GM12878 (cell line): ENCODE measurements around the gene SP3. TPM values are rescaled to one million over a fixed set of nuclear protein-coding genes. Genes with fewer than 3 reads are reported as not detected.

Source experiments
- ATAC-seq: fragments of 200-7000 bp; cut with Tn5 transposase; 3 replicates; pipeline ENCODE4 v1.9.1; 2020; ENCODE audit warnings: mild to moderate bottlenecking, moderate library complexity
- BruUV-seq: library from RNA; stranded (reverse); fragments of 400-500 nt; replicated peaks from 2 replicates; lab custom pipeline; 2021; lab: Mats Ljungman, UMichigan
- CTCF ChIA-PET: fragments of 300-600 bp; sonication (Branson Sonifier 250); formaldehyde crosslinking; extraction: SDS; loops from one replicate; lab custom pipeline; 2021; ENCODE audit warnings: inconsistent platforms; lab: Yijun Ruan, JAX
- POLR2A ChIA-PET: fragments of 350-600 bp; formaldehyde crosslinking; extraction: SDS; loops from one replicate; lab custom pipeline; 2021; ENCODE audit warnings: inconsistent platforms; lab: Charles Lee
- RAD21 ChIA-PET: fragments of 300-600 bp; sonication (Branson Sonifier 250); formaldehyde crosslinking; loops from one replicate; lab custom pipeline; 2023; ENCODE audit warnings: antibody characterized with exemption; ENCODE audit not compliant: unreplicated experiment; lab: Charles Lee
- SMC1A ChIA-PET: fragments of 300-600 bp; sonication (Branson Sonifier 250); formaldehyde crosslinking; loops from one replicate; lab custom pipeline; 2023; ENCODE audit not compliant: unreplicated experiment, uncharacterized antibody; lab: Charles Lee
- DNase-seq: peaks from one replicate; pipeline ENCODE4 v3.0.0-alpha.2; 2011; ENCODE audit warnings: low read depth, low spot score
- FAIRE-seq: peaks from 3 replicates; lab custom pipeline; 2011; peaks lifted over from hg19 to GRCh38; lab: Jason Lieb, UNC
- H2AFZ ChIP-seq: 2 replicates; pipeline ENCODE4 v1.6.0; 2011; ENCODE audit warnings: low read depth, low read length, control low read depth; ENCODE audit not compliant: control insufficient read depth
- H3K27ac ChIP-seq: 2 replicates; pipeline ENCODE4 v1.5.1; 2011; ENCODE audit warnings: control low read depth; ENCODE audit not compliant: control insufficient read depth, insufficient read depth
- H3K27me3 ChIP-seq, 2 experiments: replicated peaks in 1 of 2; 2 replicates each; pipeline versions ENCODE4 v1.6.0 to v1.6.1; 2011; ENCODE audit warnings: low read length in 1 of 2; ENCODE audit not compliant: control insufficient read depth in 2 of 2, insufficient read depth in 2 of 2
- H3K36me3 ChIP-seq, 2 experiments: 2 replicates each; pipeline ENCODE4 v1.5.1; 2011; ENCODE audit warnings: low read length in 1 of 2; ENCODE audit not compliant: control insufficient read depth in 2 of 2, insufficient read depth in 2 of 2
- H3K4me1 ChIP-seq: 2 replicates; pipeline ENCODE4 v1.6.1; 2011; ENCODE audit warnings: mild to moderate bottlenecking, low read length, moderate library complexity, mixed read lengths; ENCODE audit not compliant: control insufficient read depth, insufficient read depth
- H3K4me2 ChIP-seq: 2 replicates; pipeline ENCODE4 v1.6.0; 2011; ENCODE audit warnings: control low read depth; ENCODE audit not compliant: control insufficient read depth, insufficient read depth
- H3K4me3 ChIP-seq: fragments of 200-600 bp; sonication (generic); 2 replicates; pipeline ENCODE4 v1.5.1; 2016
- H3K79me2 ChIP-seq: 2 replicates; pipeline ENCODE4 v1.6.0; 2011; ENCODE audit warnings: low read length; ENCODE audit not compliant: control insufficient read depth, insufficient read depth
- H3K9ac ChIP-seq: 2 replicates; pipeline ENCODE4 v1.8.0; 2011; ENCODE audit warnings: low read length, control low read depth, mixed read lengths; ENCODE audit not compliant: control insufficient read depth, insufficient read depth
- H3K9me3 ChIP-seq: replicated peaks from 3 replicates; pipeline ENCODE4 v1.5.1; 2011; ENCODE audit warnings: mild to moderate bottlenecking, low read length; ENCODE audit not compliant: control insufficient read depth, insufficient read depth
- H4K20me1 ChIP-seq: 2 replicates; pipeline ENCODE4 v1.6.0; 2011; ENCODE audit not compliant: control insufficient read depth, insufficient read depth
- CEBPZ ChIP-seq: fragments of 150-350 bp; IDR thresholded peaks from 2 replicates; pipeline ENCODE4 v1.6.1; 2016; ENCODE audit warnings: low read depth, low read length
- CREM ChIP-seq: IDR thresholded peaks from 2 replicates; pipeline ENCODE4 v1.6.1; 2014; ENCODE audit warnings: antibody characterized with exemption, low read depth
- EP300 ChIP-seq, 2 experiments: fragments of 150-350 bp in 1 of 2; IDR thresholded peaks; 2 replicates each; pipeline ENCODE4 v1.6.1; 2011 to 2012; ENCODE audit warnings: low read depth in 2 of 2, low read length in 2 of 2, borderline replicate concordance in 1 of 2, improper control_type of control experiment in 1 of 2, inconsistent platforms in 1 of 2; ENCODE audit not compliant: control insufficient read depth in 1 of 2
- NKRF ChIP-seq: fragments of 450-650 bp; conservative IDR thresholded peaks from 2 replicates; pipeline ENCODE4 v1.6.1; 2017; ENCODE audit warnings: mild to moderate bottlenecking, moderate library complexity
- NR2C1 ChIP-seq: fragments of 450-650 bp; IDR thresholded peaks from 2 replicates; pipeline ENCODE4 v1.6.1; 2017; ENCODE audit warnings: antibody characterized with exemption, mild to moderate bottlenecking, moderate library complexity
- NR2F1 ChIP-seq: fragments of 450-650 bp; conservative IDR thresholded peaks from 2 replicates; pipeline ENCODE4 v1.6.1; 2017; ENCODE audit warnings: mild to moderate bottlenecking
- SREBF2 ChIP-seq: IDR thresholded peaks from 2 replicates; pipeline ENCODE4 v1.6.1; 2012; ENCODE audit warnings: mild to moderate bottlenecking, low read length
- STAT1 ChIP-seq: fragments of 450-650 bp; conservative IDR thresholded peaks from 2 replicates; pipeline ENCODE4 v1.6.1; 2014; ENCODE audit warnings: antibody characterized with exemption, mild to moderate bottlenecking
- YY1 ChIP-seq: IDR thresholded peaks from 2 replicates; pipeline ENCODE4 v1.6.1; 2011; ENCODE audit warnings: low read depth, mild to moderate bottlenecking, low read length
- ZSCAN29 ChIP-seq: fragments of 450-650 bp; IDR thresholded peaks from 2 replicates; pipeline ENCODE4 v1.6.1; 2017; ENCODE audit warnings: mild to moderate bottlenecking, moderate library complexity
- WGBS: methylation state at CpG from one replicate; pipeline ENCODE4 v1.1.6; 2016; ENCODE audit warnings: low lambda C conversion rate; ENCODE audit not compliant: insufficient replicate concordance, insufficient coverage; ENCODE audit errors: missing lambda C conversion rate; 5-methylcytosine and 5-hydroxymethylcytosine counted together
- in situ Hi-C: fragments of 300-500 bp; cut with MboI; formaldehyde crosslinking; loops from 9 replicates; pipeline ENCODE4 v1.14.3; 2018; ENCODE audit warnings: mixed read lengths
- intact Hi-C: fragments of 100-400 bp; cut with micrococcal nuclease; formaldehyde crosslinking; loops from one replicate; pipeline ENCODE4 v1.14.2; 2022; ENCODE audit not compliant: unreplicated experiment
- polyA plus RNA-seq, 11 experiments: library from polyadenylated mRNA; depleted of rRNA in 4 of 11; unstranded in 6 of 11; stranded (reverse) in 5 of 11; fragments of >200 nt; fragmentation: Nextera tagmentation in 4 of 11; fragmentation: Illumina TruSeq in 1 of 11; extraction: Ambion mirVana in 4 of 11; extraction: Trizol in 1 of 11; gene quantifications; 1 replicate in 1 of 11; 2 replicates in 10 of 11; pipeline versions ENCODE4 v1.2.1 to v1.2.3, GENCODE V29; 2011 to 2016; ENCODE audit warnings: inconsistent platforms in 2 of 11, missing spikeins in 2 of 11, low read depth in 1 of 11
- total RNA-seq, 4 experiments: library from RNA; depleted of rRNA in 3 of 4; stranded (reverse); fragments of >200 nt in 3 of 4; fragmentation: Illumina TruSeq in 1 of 4; extraction: Trizol in 1 of 4; gene quantifications; 2 replicates each; pipeline versions ENCODE4 v1.2.1 to v1.2.3, GENCODE V29; 2013 to 2021

The SP3 gene
- total and polyA plus RNA-seq, 10 of the 15 experiments (the other 5 are each of a cell fraction or from before 2014, with no cell fraction given) = 9.9 to 87.6 (median 52.4) TPM

DNA sequence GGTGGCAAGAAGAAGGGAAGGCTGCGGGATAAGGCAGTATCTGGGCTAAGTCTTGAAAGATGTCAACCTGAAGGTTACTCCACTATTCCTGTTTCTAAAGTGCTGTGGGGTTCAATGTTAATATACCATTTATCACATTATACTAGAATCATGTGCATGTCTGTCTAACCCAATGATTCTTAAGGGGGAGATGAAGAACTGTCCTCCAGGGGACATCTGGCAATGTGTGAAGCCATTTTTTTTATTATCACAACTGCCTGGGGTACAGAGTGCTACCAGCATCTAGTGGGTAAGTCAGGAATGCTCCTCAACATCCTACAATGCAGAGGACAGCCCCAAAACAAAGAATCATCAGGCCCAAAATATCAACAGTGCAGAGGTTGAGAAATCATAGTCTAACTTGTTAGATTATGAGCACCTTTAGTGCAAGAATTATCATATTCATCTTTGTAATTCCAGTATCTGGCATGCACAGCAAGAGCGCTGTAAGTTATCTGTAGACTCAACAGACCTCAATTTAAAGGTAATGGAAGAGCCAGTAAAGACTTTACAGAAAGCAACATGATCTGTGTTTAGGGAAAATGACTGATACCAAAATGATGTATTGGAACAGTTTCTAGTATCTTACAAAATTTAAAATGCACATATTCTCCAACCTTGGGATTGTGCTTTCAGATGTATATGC lies 26.3 kb downstream of the SP3 start:
- DNase-seq = no peak
- H3K4me1 ChIP-seq = peaks cover 20% of the 10 kb centered on the region
- TF ChIP-seq EP300 (IDR thresholded peaks at IDR 0.05; ENCODE audit: borderline replicate concordance in 1 of 2, control insufficient read depth in 1 of 2, low read depth in 2 of 2, low read length in 2 of 2) = no peak
- in situ Hi-C loops (no loop called here), intact Hi-C loops (no loop called here)
- SMC1A ChIA-PET = interaction anchor here (1.0 kb wide), 1 partner anchor 13 kb away, joined by 4 read pairs; no protein-coding TSS in a partner anchor
- peaks cover 98% of the 10 kb centered on the region for H3K79me2 ChIP-seq
- WGBS = 100% methylated on average over 2 of the region's 2 CpGs
- CTCF ChIA-PET = no interaction called here
- no peaks in the 10 kb centered on the region; the same call in 1 of the 2 replicates for H4K20me1 ChIP-seq
- H3K36me3 ChIP-seq = peaks cover 0 to 4% of the 10 kb centered on the region in 2 experiments; a peak in 2 of 4 replicates
- no peaks in the 10 kb centered on the region for H3K27me3 ChIP-seq
- no peak overlapping the region for H2AFZ ChIP-seq
- RAD21 ChIA-PET = no interaction called here
- H3K9ac ChIP-seq = no peak overlapping the region
- no peak overlapping the region for H3K4me3 ChIP-seq
- H3K4me2 ChIP-seq = no peak overlapping the region; the same call in 1 of the 2 replicates
- ATAC-seq = no peak
- no peak overlapping the region for H3K27ac ChIP-seq
- no peak for FAIRE-seq
- no TSS peak for BruUV-seq
- no peaks in the 10 kb centered on the region for H3K9me3 ChIP-seq
- POLR2A ChIA-PET = no interaction called here

DNA sequence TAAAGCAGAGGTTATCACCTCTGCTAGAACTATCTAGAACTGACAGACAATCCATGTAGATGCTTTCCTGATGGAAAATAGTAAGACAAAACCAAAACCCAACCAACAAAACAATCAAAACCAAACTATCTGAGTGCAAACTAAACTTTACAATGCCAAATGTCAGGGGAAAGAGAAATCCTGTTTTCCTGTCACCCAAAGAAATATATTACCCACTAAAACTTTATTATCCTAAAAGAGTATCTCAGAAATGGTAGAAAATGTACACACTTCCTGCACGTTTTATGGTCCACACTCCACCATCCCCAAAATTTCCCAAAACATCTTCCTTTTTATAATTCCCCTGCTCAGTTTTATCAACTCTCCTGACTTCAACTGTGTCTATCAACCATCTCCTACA lies 29.9 kb downstream of the SP3 start:
- CTCF ChIA-PET = interaction anchor here (1.0 to 1.3 kb wide), 2 partner anchors 21 to 45 kb away, joined by 3 read pairs; no protein-coding TSS in a partner anchor
- Histone ChIP-seq H3K79me2 (peaks cover 88% of the 10 kb centered on the region), H3K27me3 (no peaks in the 10 kb centered on the region), H3K27ac (no peak overlapping the region), H3K36me3 (peaks cover 0 to 5% of the 10 kb centered on the region in 2 experiments), H2AFZ (no peak overlapping the region), H3K4me2 (no peak overlapping the region), H3K9ac (no peak overlapping the region), H3K4me3 (no peak overlapping the region), H4K20me1 (no peaks in the 10 kb centered on the region; the same call in 1 of the 2 replicates), H3K9me3 (no peaks in the 10 kb centered on the region), H3K4me1 (peaks cover 8% of the 10 kb centered on the region)
- intact Hi-C loops = no loop called here
- DNase-seq = no peak
- in situ Hi-C loops = no loop called here
- SMC1A ChIA-PET = interaction anchor here (1.1 to 1.3 kb wide), 2 partner anchors 10 to 35 kb away, joined by 4 to 7 read pairs; no protein-coding TSS in a partner anchor
- no peak for ATAC-seq
- POLR2A ChIA-PET = no interaction called here
- FAIRE-seq = no peak
- BruUV-seq = no TSS peak
- RAD21 ChIA-PET = interaction anchor here (0.6 kb wide), 1 partner anchor 113 kb away, joined by 3 read pairs; no protein-coding TSS in a partner anchor
- 70% methylated on average over 1 of the region's 1 CpG for WGBS
- no peak for TF ChIP-seq YY1
- no peak for TF ChIP-seq NR2C1
- no peak for TF ChIP-seq ZSCAN29
- no peak for TF ChIP-seq CREM
- TF ChIP-seq NKRF = no peak
- no peak for TF ChIP-seq NR2F1
- TF ChIP-seq STAT1 = no peak
- no peak for TF ChIP-seq CEBPZ
- no peak for TF ChIP-seq SREBF2
